C1 segment of cervical spinal cord (tissue), 14 donors: ENCODE results near the gene SLC8A3.

Experiments used
- DNase-seq, 14 donors: peaks; one replicate each; lab custom pipeline; 2025; lab: John Stamatoyannopoulos, UW

The SLC8A3 gene

DNA sequence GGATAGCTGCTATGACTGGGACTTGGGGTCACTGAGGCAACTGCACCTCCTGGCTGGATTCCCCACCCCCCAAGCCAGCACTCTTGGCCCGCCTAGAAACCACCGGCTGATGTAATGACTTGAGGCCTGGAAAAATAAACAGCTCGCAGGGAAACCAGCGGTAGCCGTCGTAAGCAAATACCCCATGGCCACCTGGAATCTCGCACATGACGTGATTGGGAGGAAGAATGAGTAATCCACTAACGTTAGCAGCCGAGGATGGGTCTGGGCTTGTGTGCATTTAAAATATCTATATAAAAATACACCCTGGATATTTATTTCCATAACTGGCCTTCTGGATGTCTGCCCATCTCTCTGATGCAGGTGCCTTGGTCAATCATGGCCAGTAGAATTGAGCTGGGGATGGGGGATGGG is 189.5 kb downstream of the SLC8A3 start:
- DNase-seq, result no peak

DNA sequence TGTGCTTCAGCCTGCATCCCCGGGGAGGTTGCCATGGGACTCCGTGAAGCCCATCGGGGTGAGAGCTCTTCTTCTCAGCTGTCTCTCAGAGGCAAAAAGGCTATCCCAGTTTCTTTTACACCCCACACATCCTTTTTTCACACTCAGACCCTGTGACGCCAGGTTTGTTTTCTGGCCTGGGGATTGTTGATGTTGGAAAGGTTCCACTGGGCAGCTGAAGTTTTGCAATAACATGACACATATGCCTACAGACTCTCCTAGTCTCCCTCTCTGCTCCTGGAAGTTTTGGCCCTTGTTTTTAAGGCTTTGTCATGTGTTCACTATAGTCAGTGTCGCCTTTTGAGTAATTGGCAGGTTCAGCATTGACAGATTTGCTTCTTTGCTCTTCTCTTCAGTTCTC is 190.9 kb downstream of the SLC8A3 start:
- no peak for DNase-seq

DNA sequence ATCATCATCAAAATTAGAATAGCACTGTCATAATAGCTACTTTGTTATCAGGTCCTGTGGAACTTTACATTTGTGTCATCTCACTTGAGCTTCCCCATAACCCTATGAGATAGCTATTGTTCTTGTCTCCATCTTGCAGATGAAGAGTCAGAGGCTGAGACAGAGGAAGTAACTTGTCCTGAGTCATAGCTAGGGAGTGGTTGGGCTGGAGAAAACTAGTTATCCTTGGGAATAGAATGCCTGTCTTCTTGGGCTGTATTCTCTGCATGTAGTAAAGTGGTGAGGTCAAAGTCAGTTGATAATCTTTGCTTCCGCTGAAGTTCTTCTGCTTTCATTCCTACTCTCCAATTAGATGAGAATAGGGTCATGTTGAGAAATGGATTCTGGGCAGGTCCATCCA is 192.5 kb downstream of the SLC8A3 start:
- DNase-seq, result no peak
